T47D (cell line): ENCODE measurements around the gene RANBP3.
"Not testable (repeated sequence)": the region's sequence is repeated elsewhere in the genome, so short reads cannot be mapped to it uniquely, and the experiment has no call there.

Source experiments
- DNase-seq, 2 experiments: peaks; one replicate each; pipeline versions ENCODE4 v3.0.0 to v3.0.0-alpha.2; 2011 to 2012; ENCODE audit warnings: low read depth in 1 of 2, low spot score in 1 of 2
- JUND ChIP-seq: IDR thresholded peaks from 2 replicates; pipeline ENCODE4 v1.6.1; 2012; ENCODE audit warnings: low read depth
- in situ Hi-C: cut with HindIII; loops from 2 replicates; pipeline ENCODE4 v1.10.0; 2016; ENCODE audit warnings: low sequenced_read_pairs, low pct_unique_long_range_greater_than_20kb

Gene RANBP3

GRCh38 chr19:6015841-6016545, 38.1 kb upstream of the RANBP3 start:
- TF ChIP-seq JUND: no peak
- no peak for DNase-seq
- in situ Hi-C loops: no loop called here

DNA sequence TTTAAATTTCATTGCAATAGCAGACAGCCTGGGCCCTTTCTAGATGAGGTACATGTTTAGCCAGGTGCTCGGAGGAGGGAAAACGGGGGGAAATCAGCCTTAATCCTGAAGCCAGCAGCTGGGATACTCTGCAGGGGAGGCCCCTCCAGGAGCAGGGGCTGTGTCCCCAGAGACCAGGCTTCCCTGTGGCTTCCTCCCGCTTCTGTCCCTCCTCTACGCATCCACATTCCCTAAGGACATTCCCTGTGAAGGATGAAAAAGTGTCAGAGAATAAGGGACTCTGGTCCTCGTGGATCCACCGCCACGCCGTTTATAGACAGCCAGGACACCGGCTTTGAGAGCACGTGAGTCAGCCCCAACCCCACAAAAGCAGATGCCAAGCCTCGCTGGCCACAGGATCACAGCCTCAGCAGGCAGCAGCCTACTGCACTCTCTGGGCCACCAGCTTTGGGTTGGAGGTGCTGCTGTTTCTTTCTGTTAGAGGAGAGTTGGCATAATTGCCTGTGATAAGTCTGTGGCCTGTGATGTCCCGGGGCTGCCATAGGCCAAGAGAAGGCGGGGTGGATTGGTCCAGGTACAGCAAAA, 36.7 kb upstream of the RANBP3 start:
- in situ Hi-C loops: no loop called here
- TF ChIP-seq JUND: no peak

DNA sequence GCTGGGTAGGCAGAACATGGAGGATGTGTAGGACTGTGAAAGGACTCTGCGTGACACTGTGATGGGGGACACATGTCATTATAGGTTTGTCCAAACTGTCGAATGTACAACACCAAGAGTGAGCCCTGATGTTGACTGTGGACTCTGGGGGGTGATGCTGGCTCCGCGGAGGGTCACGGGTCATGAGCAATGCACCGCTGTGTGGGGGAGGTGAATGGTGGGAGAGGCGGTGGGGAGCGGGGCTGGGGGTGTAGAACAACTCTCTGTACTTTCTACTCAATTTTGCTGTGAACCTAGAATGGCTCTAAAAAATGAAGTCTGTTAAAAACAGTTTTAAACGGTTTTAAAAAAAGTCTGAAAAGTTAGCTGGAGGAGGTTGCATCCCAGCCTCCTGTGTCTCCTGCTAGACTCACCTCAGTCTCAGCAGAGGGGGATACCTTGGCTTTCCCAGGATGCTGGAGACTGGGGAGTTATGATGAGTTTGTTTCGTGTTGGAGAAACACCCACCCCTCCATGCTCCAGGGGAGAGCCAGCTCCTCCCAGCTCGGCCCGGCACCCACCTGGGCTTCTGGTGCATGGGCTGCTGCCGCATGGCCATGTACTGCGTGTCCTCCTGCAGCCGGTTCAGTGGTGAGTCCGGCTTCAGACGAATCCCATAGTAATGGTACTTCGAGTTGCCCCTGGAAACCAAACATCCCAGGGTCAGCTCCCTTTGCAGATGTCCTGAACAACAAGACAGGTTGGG, 34.7 kb upstream of the RANBP3 start:
- in situ Hi-C loops: no loop called here
- DNase-seq: no peak
- no peak for TF ChIP-seq JUND

More for the DNA sequence above, 36.7 kb upstream of the RANBP3 start:
- DNase-seq: no peak

DNA sequence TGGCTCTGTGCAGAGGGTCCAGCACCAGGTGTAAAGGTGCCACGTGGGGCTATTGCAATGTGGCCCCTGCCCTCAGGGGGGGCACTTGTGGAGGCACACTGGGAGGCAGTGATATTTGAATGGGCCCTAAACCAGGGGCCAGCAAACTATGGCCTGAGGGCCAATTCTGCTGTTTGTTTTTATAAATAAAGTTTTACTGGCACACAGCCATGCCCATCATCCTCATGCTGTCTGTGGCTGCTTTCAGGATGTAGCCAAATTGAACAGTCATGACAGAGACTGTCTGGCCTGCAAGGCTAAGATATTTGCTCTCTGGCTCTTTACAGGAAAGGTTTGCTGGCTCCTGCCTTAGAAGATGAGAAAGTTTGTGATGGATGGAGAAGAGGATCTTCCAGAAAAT, 33.9 kb upstream of the RANBP3 start:
- no peak for TF ChIP-seq JUND
- in situ Hi-C loops: no loop called here
- no peak for DNase-seq

DNA sequence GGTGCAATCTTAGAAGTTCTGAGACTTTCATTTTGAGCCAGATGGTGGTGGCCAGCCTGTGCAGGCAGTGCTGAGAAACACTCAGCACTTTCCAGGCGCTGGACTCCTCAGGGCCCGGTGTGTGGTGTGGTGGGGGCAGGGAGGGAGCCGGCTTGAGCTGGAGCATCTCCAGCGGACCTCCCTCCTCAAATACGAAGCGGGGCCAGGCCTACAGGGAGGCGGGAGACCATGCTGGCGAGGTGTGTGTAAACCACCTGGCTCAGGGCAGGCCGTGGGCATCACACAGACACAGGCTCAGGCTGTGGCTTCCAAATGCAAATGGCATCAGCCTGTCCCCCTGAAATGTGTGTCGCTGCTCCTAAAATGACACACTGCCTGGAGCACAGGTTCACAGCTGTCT, 33.3 kb upstream of the RANBP3 start:
- no peak for TF ChIP-seq JUND
- in situ Hi-C loops: no loop called here
- DNase-seq: no peak

- DNase-seq: no peak
- TF ChIP-seq JUND: no peak
- in situ Hi-C loops: no loop called here
Measured at GRCh38 chr19:6010107-6010506, 32.2 kb upstream of the RANBP3 start.

DNA sequence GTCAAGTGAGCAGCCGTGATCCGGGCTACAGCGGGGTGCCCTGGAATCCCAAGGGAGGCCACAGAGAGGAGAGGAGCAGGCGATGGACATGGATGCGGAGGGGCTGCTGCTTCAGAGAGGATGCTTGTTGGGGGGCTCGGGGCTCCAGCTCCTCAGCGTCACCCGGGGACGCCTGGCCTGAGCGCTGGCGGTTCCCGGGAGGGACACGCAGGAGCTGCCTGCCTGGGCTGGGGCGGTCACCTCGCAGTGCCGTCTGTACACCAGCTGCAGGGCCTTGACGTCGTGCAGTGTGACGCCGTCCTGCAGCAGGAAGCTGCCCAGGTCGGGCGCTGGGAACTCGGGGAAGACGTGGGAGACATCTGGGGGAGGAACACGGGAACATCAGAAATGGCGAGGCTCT, 29.9 kb upstream of the RANBP3 start:
- in situ Hi-C loops: no loop called here
- no peak for DNase-seq
- no peak for TF ChIP-seq JUND

DNA sequence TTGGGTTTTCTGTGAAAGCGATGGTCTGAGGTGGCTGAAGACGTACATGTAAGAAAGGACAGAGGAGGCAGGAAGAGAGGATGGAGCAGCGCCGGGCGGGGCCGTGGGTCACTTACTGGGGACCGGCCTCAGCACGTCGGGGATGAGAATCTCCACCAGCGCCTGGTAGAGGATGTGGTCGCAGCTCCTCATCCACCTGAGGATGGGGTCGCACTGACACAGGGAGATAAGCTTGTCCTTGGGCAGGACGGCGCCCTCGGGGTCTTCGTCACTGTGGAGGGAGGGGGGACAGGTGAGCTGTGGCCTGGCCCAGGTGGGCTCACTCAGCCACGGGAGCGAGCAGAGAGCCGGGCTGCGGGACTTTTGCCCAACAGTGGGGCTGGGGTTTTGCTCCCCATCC, 29.0 kb upstream of the RANBP3 start:
- in situ Hi-C loops: no loop called here
- no peak for TF ChIP-seq JUND

GRCh38 chr19:6006070-6006446, 28.1 kb upstream of the RANBP3 start:
- in situ Hi-C loops: not testable (repeated sequence)

More for the DNA sequence above, 29.0 kb upstream of the RANBP3 start:
- no peak for DNase-seq

GRCh38 chr19:6005321-6006069, 27.6 kb upstream of the RANBP3 start:
- in situ Hi-C loops: no loop called here
- TF ChIP-seq JUND: no peak
- no peak for DNase-seq

More at GRCh38 chr19:6006070-6006446, 28.1 kb upstream of the RANBP3 start:
- not testable (repeated sequence) for DNase-seq

GRCh38 chr19:6003976-6004375, 26.0 kb upstream of the RANBP3 start:
- in situ Hi-C loops: no loop called here
- TF ChIP-seq JUND: no peak
- no peak for DNase-seq

DNA sequence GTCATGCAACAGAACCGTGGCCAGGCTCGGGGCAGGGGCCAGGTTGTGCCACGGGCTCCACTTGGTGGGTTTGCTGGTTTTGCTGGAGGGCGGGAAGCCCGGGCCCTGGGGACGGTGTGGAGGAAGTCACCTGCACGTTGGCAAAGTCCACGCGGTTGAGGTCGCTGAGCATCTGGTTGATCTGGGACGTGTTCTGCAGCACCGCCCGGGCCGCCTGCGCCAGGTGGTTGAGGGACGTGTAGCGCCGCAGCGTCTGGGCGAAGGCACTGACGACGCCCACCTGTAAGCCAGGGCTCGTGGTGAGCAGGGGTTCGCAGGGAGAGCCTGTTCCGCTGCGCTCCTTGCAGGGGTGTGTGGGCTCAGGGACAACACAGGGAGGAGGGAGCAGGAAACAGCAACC, 24.7 kb upstream of the RANBP3 start:
- in situ Hi-C loops: no loop called here

More for the DNA sequence above, 24.7 kb upstream of the RANBP3 start:
- no peak for TF ChIP-seq JUND
- DNase-seq: no peak
